Tibial nerve (tissue), 4 donors: ENCODE results near the gene DDAH2. TPM values are rescaled to one million over a fixed set of nuclear protein-coding genes. Genes with fewer than 3 reads are reported as not detected.

Experiments
- DNase-seq, 2 donors: peaks; one replicate each; pipeline ENCODE4 v3.0.0-alpha.2; 2019; ENCODE audit warnings: low spot score in 2 of 2
- H3K27ac ChIP-seq, 4 donors: fragments of 200-600 bp; sonication (generic) in 3 of 4; one replicate each; pipeline ENCODE4 v1.5.1; 2017 to 2019; ENCODE audit warnings: mild to moderate bottlenecking in 1 of 4
- H3K27me3 ChIP-seq, 2 donors: fragments of 200-600 bp; sonication (generic) in 1 of 2; one replicate each; pipeline versions ENCODE4 v1.5.1 to v1.6.0; 2017 to 2019
- H3K36me3 ChIP-seq, 3 donors: fragments of 200-600 bp; sonication (generic); one replicate each; pipeline ENCODE4 v1.5.1; 2018 to 2019
- H3K4me1 ChIP-seq, 4 donors: fragments of 200-600 bp; sonication (generic) in 3 of 4; one replicate each; pipeline ENCODE4 v1.5.1; 2017 to 2019
- H3K4me3 ChIP-seq, 4 donors: fragments of 200-600 bp; sonication (generic) in 3 of 4; one replicate each; pipeline ENCODE4 v1.5.1; 2017 to 2019; ENCODE audit warnings: mild to moderate bottlenecking in 1 of 4, moderate library complexity in 1 of 4
- H3K9me3 ChIP-seq, 4 donors: fragments of 200-600 bp; sonication (generic) in 3 of 4; one replicate each; pipeline ENCODE4 v1.5.1; 2017 to 2019
- CTCF ChIP-seq, 5 experiments: fragments of 200-600 bp in 3 of 5; fragments of 450-650 bp in 2 of 5; sonication (generic) in 3 of 5; IDR thresholded peaks; one replicate each; pipeline ENCODE4 v1.5.1; 2016 to 2019; ENCODE audit warnings: antibody characterized with exemption in 5 of 5, mild to moderate bottlenecking in 3 of 5, moderate library complexity in 2 of 5
- EP300 ChIP-seq, 2 donors: sonication (generic); formaldehyde crosslinking; IDR thresholded peaks; one replicate each; pipeline ENCODE4 v1.6.1; 2017; ENCODE audit warnings: antibody characterized with exemption in 2 of 2, mild to moderate bottlenecking in 1 of 2
- POLR2A ChIP-seq, 2 donors: fragments of 450-650 bp; IDR thresholded peaks; one replicate each; pipeline ENCODE4 v1.6.1; 2017; ENCODE audit warnings: antibody characterized with exemption in 2 of 2, mild to moderate bottlenecking in 2 of 2, moderate library complexity in 2 of 2
- WGBS, 2 donors: methylation state at CpG; one replicate each; pipeline ENCODE4 v1.1.5; 2018; 5-methylcytosine and 5-hydroxymethylcytosine counted together
- total RNA-seq, 4 donors: library from RNA; depleted of rRNA; stranded (reverse); fragments of >200 nt; gene quantifications; one replicate each; pipeline ENCODE4 v1.1.0, GENCODE V29; 2016

Gene DDAH2
- total RNA-seq, 4 donors from 2014 or later: 134 to 193 (median 166) TPM

DNA sequence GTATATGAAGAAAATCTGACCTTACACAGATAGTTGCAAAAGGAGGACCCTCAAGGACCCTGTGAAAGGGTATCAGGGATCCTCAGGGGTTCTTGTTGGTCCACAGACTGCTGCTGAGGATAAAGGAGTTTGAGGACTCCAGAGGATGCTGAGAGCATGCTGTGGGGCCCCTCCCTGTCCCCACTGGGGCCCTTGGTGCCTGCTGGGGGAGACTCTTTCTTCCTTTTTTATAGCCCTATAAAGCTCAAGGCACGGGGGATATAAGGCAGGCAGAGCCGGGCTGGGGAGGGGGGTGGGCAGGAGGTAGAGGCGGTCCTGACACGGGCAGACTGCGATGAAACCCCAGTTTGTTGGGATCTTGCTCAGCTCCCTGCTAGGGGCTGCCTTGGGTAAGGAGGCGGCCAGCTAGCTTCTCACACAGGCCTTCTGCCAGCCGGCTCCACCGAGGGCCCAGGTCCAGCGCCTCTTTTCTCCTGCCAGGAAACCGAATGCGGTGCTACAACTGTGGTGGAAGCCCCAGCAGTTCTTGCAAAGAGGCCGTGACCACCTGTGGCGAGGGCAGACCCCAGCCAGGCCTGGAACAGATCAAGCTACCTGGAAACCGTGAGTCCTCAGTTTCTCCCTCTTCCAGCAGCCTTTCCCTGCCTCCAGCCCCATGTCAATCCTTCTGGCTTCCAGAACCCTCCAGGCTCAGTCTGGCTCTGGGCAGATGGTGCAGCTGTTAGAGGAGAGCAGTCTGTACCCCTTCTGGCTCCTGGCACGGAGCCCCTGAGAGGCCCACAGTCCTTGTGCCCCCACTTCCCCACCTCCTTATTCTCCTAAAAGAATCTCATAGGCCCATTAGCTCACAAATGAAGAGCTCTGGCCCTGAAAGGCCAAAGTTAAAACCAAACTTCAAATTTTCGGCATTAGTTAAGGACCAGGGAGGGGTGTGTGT is 13.8 kb downstream of the DDAH2 start, which contains the start of gene LY6G6D:
TSS of gene LY6G6D (plus strand) at position 327 of the 937 bp plus-strand sequence. CDS start at position 335, 8 bp downstream.
- TF ChIP-seq POLR2A (IDR thresholded peaks at IDR 0.05) (no peak), CTCF (IDR thresholded peaks at IDR 0.05) (no peak), EP300 (IDR thresholded peaks at IDR 0.05) (no peak)
- Histone ChIP-seq H3K4me3 (no peak within 1 kb of the TSS), H3K27ac (no peak within 1 kb of the TSS), H3K27me3 (no peaks in the 10 kb centered on the region), H3K4me1 (peaks cover 0 to 7% (median 0%) of the 10 kb centered on the region in 4 donors), H3K9me3 (no peaks in the 10 kb centered on the region), H3K36me3 (no peaks in the 10 kb centered on the region)
- WGBS, 2 donors: 58 to 66% methylated on average over 14 to 16 of the region's 16 CpGs
- DNase-seq: no peak

- H3K27me3 ChIP-seq: no peaks in the 10 kb centered on the region
- no peak for TF ChIP-seq CTCF (IDR thresholded peaks at IDR 0.05)
- no peak for TF ChIP-seq POLR2A (IDR thresholded peaks at IDR 0.05)
- no peak for TF ChIP-seq EP300 (IDR thresholded peaks at IDR 0.05)
- no peak overlapping the region for H3K4me3 ChIP-seq
- H3K27ac ChIP-seq: no peak overlapping the region
- no peaks in the 10 kb centered on the region for H3K36me3 ChIP-seq
- no peaks in the 10 kb centered on the region for H3K9me3 ChIP-seq
- H3K4me1 ChIP-seq: peaks cover 0 to 7% (median 0%) of the 10 kb centered on the region in 4 donors
- DNase-seq: no peak
- 22 to 28% methylated on average over 5 of the region's 5 CpGs for WGBS, 2 donors
Measured at GRCh38 chr6:31713991-31714684, 15.0 kb downstream of the DDAH2 start.

- H3K27me3 ChIP-seq: no peaks in the 10 kb centered on the region
- H3K9me3 ChIP-seq: no peaks in the 10 kb centered on the region
- no peaks in the 10 kb centered on the region for H3K36me3 ChIP-seq
- no peak overlapping the region for H3K27ac ChIP-seq
- WGBS, 2 donors: 51 to 53% methylated on average over 4 of the region's 4 CpGs
- H3K4me1 ChIP-seq: peaks cover 0 to 7% (median 0%) of the 10 kb centered on the region in 4 donors
- no peak for TF ChIP-seq EP300 (IDR thresholded peaks at IDR 0.05)
- TF ChIP-seq POLR2A (IDR thresholded peaks at IDR 0.05): no peak
- no peak for TF ChIP-seq CTCF (IDR thresholded peaks at IDR 0.05)
- no peak overlapping the region for H3K4me3 ChIP-seq
- DNase-seq: no peak
Measured at GRCh38 chr6:31713465-31713864, 15.6 kb downstream of the DDAH2 start.

DNA sequence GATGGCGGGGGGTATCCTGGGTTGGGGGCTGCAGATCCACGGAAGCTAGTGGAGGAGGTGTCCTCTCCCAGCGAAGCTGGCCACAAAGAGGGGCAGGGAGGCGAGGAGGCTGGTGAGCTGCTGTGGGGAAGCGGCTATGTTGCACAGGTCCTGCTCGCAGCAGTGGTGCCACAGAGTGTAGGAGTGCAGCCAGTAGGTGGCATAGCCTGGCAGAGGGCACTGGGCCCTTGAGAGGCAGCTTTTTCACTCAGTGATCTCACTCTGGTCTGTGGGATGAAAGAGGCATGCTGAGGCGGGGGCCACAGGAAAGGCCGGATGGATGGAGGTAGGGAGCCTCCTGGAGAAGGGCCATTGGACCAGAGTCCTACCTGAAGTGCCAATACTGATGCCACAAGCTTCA is 16.8 kb downstream of the DDAH2 start:
- DNase-seq: no peak
- Histone ChIP-seq H3K36me3 (no peaks in the 10 kb centered on the region), H3K27me3 (no peaks in the 10 kb centered on the region), H3K9me3 (no peaks in the 10 kb centered on the region), H3K4me1 (peaks cover 0 to 7% (median 0%) of the 10 kb centered on the region in 4 donors), H3K4me3 (no peak overlapping the region), H3K27ac (no peak overlapping the region)
- 79% methylated on average over 8 of the region's 8 CpGs for WGBS, 2 donors
- no peak for TF ChIP-seq EP300 (IDR thresholded peaks at IDR 0.05)
- TF ChIP-seq POLR2A (IDR thresholded peaks at IDR 0.05): no peak
- no peak for TF ChIP-seq CTCF (IDR thresholded peaks at IDR 0.05)

- DNase-seq: no peak
- Histone ChIP-seq H3K36me3 (no peaks in the 10 kb centered on the region), H3K27me3 (no peaks in the 10 kb centered on the region), H3K27ac (no peak overlapping the region), H3K4me1 (peaks cover 0 to 7% (median 0%) of the 10 kb centered on the region in 4 donors), H3K4me3 (no peak overlapping the region), H3K9me3 (no peaks in the 10 kb centered on the region)
- WGBS, 2 donors: 56 to 59% methylated on average over 8 of the region's 8 CpGs
- TF ChIP-seq CTCF (IDR thresholded peaks at IDR 0.05) (no peak), EP300 (IDR thresholded peaks at IDR 0.05) (no peak), POLR2A (IDR thresholded peaks at IDR 0.05) (no peak)
Measured at GRCh38 chr6:31711233-31711632, 17.9 kb downstream of the DDAH2 start.
